ENCODE measurements around the gene TADA1. TPM values are rescaled to one million over a fixed set of nuclear protein-coding genes. Genes with fewer than 3 reads are reported as not detected.

Gene TADA1
- total and polyA plus RNA-seq, 4 donors, result 9.1 to 21.3 (median 15.0) TPM

DNA sequence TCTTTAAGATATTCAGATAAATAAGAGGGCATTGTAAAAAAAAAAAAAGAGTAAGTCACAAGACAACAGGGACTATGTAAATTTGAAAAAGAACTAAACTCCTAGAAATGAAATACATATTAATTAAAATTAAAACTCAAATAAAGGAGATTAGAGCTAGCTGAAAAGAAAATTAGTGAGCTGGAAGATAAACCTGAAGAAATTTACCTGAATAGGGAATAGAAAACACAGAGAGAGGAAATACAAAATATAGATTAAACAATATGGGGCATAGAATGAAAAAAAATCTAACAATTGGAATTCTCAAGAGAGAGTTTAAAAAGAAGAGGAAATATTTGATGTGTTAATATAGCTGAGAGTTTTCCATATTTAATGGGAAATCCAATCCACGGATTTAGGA is 35.6 kb upstream of the TADA1 start:
- H3K4me1 ChIP-seq (ENCODE audit: control insufficient read depth in 4 of 4, insufficient read depth in 4 of 4, low read length in 3 of 4), result no peaks in the 10 kb centered on the region
- WGBS, result 93% methylated on average over 1 of the region's 1 CpG
- H3K27ac ChIP-seq (ENCODE audit: low read depth in 1 of 2, low read length in 2 of 2), result no peak overlapping the region
- H3K9ac ChIP-seq (ENCODE audit: low read depth in 1 of 2, low read length in 2 of 2), result no peak overlapping the region
- TF ChIP-seq, protein P1, sequence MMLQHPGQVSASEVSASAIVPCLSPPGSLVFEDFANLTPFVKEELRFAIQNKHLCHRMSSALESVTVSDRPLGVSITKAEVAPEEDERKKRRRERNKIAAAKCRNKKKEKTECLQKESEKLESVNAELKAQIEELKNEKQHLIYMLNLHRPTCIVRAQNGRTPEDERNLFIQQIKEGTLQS (IDR thresholded peaks at IDR 0.05), result no peak
- TF ChIP-seq, protein P2, sequence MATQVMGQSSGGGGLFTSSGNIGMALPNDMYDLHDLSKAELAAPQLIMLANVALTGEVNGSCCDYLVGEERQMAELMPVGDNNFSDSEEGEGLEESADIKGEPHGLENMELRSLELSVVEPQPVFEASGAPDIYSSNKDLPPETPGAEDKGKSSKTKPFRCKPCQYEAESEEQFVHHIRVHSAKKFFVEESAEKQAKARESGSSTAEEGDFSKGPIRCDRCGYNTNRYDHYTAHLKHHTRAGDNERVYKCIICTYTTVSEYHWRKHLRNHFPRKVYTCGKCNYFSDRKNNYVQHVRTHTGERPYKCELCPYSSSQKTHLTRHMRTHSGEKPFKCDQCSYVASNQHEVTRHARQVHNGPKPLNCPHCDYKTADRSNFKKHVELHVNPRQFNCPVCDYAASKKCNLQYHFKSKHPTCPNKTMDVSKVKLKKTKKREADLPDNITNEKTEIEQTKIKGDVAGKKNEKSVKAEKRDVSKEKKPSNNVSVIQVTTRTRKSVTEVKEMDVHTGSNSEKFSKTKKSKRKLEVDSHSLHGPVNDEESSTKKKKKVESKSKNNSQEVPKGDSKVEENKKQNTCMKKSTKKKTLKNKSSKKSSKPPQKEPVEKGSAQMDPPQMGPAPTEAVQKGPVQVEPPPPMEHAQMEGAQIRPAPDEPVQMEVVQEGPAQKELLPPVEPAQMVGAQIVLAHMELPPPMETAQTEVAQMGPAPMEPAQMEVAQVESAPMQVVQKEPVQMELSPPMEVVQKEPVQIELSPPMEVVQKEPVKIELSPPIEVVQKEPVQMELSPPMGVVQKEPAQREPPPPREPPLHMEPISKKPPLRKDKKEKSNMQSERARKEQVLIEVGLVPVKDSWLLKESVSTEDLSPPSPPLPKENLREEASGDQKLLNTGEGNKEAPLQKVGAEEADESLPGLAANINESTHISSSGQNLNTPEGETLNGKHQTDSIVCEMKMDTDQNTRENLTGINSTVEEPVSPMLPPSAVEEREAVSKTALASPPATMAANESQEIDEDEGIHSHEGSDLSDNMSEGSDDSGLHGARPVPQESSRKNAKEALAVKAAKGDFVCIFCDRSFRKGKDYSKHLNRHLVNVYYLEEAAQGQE (IDR thresholded peaks at IDR 0.05), result no peak
- TF ChIP-seq EGR1 (IDR thresholded peaks at IDR 0.05; ENCODE audit: low read depth in 2 of 2) (no peak), GABPA (IDR thresholded peaks at IDR 0.05 in 1 of 2, conservative IDR thresholded peaks at IDR 0.05 in 1 of 2) (no peak), TAF1 (conservative IDR thresholded peaks at IDR 0.05) (no peak), HNF4A (conservative IDR thresholded peaks at IDR 0.05) (no peak), YY1 (IDR thresholded peaks at IDR 0.05) (no peak), SP1 (IDR thresholded peaks at IDR 0.05) (no peak), RAD21 (IDR thresholded peaks at IDR 0.05) (no peak), RXRA (IDR thresholded peaks at IDR 0.05) (no peak), NR2F2 (IDR thresholded peaks at IDR 0.05) (no peak)
- H3K27me3 ChIP-seq (ENCODE audit: control insufficient read depth in 4 of 4, insufficient read depth in 4 of 4, low read length in 3 of 4), result no peaks in the 10 kb centered on the region
- no peak overlapping the region for H3K4me3 ChIP-seq (ENCODE audit: low read depth in 1 of 3, low read length in 3 of 3)
- H3K9me3 ChIP-seq (ENCODE audit: control insufficient read depth in 4 of 4, low read length in 3 of 4), result no peaks in the 10 kb centered on the region
- DNase-seq (ENCODE audit: low spot score), result no peak
- H3K36me3 ChIP-seq (ENCODE audit: control insufficient read depth in 4 of 4, insufficient read depth in 3 of 4, low read depth in 1 of 4, low read length in 3 of 4), result no peaks in the 10 kb centered on the region

DNA sequence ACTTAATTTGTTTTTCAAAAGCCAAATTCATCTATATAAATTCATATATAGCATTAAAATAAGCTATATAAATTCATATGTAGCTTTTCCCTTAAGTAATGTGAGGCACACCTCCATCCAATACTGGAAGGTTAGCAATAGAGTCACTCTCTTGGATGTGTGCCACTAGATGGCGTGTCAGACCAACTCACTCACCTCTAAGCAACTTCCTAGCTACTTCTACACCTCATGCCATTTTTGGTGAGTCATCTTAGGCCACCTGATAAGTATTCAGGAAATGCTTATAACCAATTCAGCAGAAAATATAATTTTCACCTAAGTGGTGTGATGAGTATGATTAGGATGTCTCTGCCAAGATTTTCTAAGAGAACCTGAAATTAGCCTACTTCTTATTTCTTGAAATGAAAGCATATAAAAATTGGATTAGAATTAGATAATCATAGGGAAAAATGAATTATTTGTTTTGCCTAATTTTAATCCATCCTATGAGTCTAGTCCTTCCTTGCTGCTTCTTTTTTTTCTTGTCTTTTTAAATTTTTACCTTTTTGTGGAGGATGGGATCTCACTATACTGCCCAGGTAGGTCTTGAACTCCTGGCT is 34.4 kb upstream of the TADA1 start:
- Histone ChIP-seq H3K27ac (ENCODE audit: low read depth in 1 of 2, low read length in 2 of 2) (no peak overlapping the region), H3K9ac (ENCODE audit: low read depth in 1 of 2, low read length in 2 of 2) (no peak overlapping the region), H3K4me1 (ENCODE audit: control insufficient read depth in 4 of 4, insufficient read depth in 4 of 4, low read length in 3 of 4) (no peaks in the 10 kb centered on the region), H3K4me3 (ENCODE audit: low read depth in 1 of 3, low read length in 3 of 3) (no peak overlapping the region), H3K27me3 (ENCODE audit: control insufficient read depth in 4 of 4, insufficient read depth in 4 of 4, low read length in 3 of 4) (no peaks in the 10 kb centered on the region), H3K36me3 (ENCODE audit: control insufficient read depth in 4 of 4, insufficient read depth in 3 of 4, low read depth in 1 of 4, low read length in 3 of 4) (no peaks in the 10 kb centered on the region), H3K9me3 (ENCODE audit: control insufficient read depth in 4 of 4, low read length in 3 of 4) (no peaks in the 10 kb centered on the region)
- DNase-seq (ENCODE audit: low spot score), result peak; percentile 55
- peak; percentile 96 to 99 for TF ChIP-seq RAD21 (IDR thresholded peaks at IDR 0.05)
- no peak for TF ChIP-seq HNF4A (conservative IDR thresholded peaks at IDR 0.05)
- TF ChIP-seq, protein P1 (IDR thresholded peaks at IDR 0.05), result peak; percentile 83
- TF ChIP-seq, protein P3, sequence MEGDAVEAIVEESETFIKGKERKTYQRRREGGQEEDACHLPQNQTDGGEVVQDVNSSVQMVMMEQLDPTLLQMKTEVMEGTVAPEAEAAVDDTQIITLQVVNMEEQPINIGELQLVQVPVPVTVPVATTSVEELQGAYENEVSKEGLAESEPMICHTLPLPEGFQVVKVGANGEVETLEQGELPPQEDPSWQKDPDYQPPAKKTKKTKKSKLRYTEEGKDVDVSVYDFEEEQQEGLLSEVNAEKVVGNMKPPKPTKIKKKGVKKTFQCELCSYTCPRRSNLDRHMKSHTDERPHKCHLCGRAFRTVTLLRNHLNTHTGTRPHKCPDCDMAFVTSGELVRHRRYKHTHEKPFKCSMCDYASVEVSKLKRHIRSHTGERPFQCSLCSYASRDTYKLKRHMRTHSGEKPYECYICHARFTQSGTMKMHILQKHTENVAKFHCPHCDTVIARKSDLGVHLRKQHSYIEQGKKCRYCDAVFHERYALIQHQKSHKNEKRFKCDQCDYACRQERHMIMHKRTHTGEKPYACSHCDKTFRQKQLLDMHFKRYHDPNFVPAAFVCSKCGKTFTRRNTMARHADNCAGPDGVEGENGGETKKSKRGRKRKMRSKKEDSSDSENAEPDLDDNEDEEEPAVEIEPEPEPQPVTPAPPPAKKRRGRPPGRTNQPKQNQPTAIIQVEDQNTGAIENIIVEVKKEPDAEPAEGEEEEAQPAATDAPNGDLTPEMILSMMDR (IDR thresholded peaks at IDR 0.05; ENCODE audit: low read depth, low read length, missing input control), result peak; percentile 86
- TF ChIP-seq JUND (IDR thresholded peaks at IDR 0.05), result peak; percentile 97 to 98
- WGBS, result 0% methylated on average over 1 of the region's 1 CpG
